ENCODE results near the gene NLRC5.
A peak's percentile ranks its signal among the peaks of the same experiment; 100 is the strongest.

NLRC5 gene

DNA sequence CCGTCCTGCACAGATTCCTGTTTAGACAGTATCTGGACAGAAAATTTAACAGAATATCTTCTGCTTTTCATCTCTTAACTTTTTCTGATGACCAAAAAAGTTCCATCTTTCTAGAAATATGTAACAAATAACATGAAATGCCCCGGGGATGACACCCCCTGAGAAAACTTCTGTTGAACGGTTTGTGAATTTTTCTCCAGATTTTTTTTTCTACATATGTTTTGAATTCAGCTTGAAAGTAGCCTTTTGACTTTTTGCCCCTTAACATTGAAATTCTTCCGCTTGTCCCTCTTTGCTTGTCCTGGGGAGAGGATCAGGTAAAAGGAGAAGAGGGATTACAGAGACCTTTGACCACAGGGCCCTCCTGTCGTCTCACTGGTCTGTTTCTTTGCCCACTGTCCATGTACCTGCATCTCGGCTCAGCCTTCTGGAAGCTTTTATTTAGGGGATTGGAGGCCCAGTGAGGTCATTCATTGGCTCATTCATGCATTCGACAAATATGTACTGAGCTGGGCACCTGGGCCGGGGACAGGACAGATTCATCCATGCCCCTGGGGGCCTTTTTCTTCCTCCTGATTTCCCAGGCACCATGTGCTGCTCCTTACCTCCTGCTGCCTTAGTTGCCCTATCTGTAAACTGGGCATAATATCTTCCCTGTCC, 83.4 kb downstream of the NLRC5 start:
- no peak overlapping the region for H3K4me3 ChIP-seq (ENCODE audit: low read depth, low read length)

DNA sequence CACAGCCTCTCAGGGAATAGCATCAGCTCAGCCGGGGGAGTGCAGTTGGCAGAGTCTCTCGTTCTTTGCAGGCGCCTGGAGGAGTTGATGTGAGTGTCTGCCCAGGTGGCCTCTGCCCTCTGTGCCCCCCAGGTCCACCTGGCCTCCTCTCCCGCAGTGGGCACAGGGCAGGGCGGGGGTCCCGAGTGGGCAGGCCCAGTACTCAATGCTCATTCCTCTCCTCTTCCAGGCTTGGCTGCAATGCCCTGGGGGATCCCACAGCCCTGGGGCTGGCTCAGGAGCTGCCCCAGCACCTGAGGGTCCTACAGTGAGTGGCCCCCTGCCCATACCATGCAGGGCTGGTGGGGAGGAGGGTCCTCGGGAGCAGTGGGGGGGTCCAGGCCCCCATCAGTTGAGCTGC, 88.4 kb downstream of the NLRC5 start:
- H3K4me3 ChIP-seq (ENCODE audit: low read depth, low read length): no peak overlapping the region
- TF ChIP-seq, protein P1, sequence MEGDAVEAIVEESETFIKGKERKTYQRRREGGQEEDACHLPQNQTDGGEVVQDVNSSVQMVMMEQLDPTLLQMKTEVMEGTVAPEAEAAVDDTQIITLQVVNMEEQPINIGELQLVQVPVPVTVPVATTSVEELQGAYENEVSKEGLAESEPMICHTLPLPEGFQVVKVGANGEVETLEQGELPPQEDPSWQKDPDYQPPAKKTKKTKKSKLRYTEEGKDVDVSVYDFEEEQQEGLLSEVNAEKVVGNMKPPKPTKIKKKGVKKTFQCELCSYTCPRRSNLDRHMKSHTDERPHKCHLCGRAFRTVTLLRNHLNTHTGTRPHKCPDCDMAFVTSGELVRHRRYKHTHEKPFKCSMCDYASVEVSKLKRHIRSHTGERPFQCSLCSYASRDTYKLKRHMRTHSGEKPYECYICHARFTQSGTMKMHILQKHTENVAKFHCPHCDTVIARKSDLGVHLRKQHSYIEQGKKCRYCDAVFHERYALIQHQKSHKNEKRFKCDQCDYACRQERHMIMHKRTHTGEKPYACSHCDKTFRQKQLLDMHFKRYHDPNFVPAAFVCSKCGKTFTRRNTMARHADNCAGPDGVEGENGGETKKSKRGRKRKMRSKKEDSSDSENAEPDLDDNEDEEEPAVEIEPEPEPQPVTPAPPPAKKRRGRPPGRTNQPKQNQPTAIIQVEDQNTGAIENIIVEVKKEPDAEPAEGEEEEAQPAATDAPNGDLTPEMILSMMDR (IDR thresholded peaks at IDR 0.05; ENCODE audit: control insufficient read depth, extremely low read depth, insufficient read depth): no peak

More for the DNA sequence above, 83.4 kb downstream of the NLRC5 start:
- no peak for DNase-seq (ENCODE audit: low read depth)
- TF ChIP-seq, protein P1 (IDR thresholded peaks at IDR 0.05; ENCODE audit: control insufficient read depth, extremely low read depth, insufficient read depth): no peak

DNA sequence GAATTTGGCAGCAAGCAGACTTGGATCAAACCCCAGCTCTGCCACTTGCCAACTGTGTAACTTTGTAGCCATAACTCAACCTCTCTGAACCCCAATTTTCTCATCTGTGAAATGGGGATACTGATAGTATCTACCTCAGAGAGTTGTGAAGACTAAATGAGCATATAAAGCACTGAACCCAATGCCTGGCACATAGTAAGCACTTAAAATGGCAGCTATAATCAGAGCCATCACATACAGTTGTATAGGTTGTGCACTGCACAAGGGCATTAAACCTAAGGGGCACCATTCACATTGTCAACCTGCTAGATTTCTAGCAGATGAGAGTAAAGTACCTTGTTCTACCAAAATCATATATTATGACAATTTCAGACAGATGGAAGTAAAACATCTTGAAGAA, 92.4 kb downstream of the NLRC5 start:
- no peak for DNase-seq (ENCODE audit: low read depth)
- TF ChIP-seq, protein P1 (IDR thresholded peaks at IDR 0.05; ENCODE audit: control insufficient read depth, extremely low read depth, insufficient read depth): no peak
- no peak overlapping the region for H3K4me3 ChIP-seq (ENCODE audit: low read depth, low read length)

More for the DNA sequence above, 88.4 kb downstream of the NLRC5 start:
- DNase-seq (ENCODE audit: low read depth): no peak

DNA sequence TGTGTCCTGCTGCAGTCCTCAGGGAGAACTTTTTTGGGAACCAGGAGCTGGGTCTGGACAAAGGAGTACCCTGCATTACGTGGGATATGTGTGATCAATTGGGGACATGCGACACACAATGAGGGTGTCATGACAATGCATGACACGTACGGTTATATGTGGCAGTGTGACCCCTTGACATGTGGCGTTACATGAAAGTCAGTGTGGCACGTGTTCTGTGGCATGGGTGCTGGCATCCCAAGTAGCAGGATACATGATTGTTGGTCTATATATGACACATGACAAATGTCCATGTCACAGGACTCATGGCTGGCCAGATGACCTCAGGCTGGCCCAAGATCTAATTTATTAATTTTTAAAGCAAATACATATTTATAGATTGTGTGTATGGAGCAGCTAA, 93.3 kb downstream of the NLRC5 start:
- TF ChIP-seq, protein P1 (IDR thresholded peaks at IDR 0.05; ENCODE audit: control insufficient read depth, extremely low read depth, insufficient read depth): no peak
- no peak overlapping the region for H3K4me3 ChIP-seq (ENCODE audit: low read depth, low read length)
- DNase-seq (ENCODE audit: low read depth): no peak

DNA sequence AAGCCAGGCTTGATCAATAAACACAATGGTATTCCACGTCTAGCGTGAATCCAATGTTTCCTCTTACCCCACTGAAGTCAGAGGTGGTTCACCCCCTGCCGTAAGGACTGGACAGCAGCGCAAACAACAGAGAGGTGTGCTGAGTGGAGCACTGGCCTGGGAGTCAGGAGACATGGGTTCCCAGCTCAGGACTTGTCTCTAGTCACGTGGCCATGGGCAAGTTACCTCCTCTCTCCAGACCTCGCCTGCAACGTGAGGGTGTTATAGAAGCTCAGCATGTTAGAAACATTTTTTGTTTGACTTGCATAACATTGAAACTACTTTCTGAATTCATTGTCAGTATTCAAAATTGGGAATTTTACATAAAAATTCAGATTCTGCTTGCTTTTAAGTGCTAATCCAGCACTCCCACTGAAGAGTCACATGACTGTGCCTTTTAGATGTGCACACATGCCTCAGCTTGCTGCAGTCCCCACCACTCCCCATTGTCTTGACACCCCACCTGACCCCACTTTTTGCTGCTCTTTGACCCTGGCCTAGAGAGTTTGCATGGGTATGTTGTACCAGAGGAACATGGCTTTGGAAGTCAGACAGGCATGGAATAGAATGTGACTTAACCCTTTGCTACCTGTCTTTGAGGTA, 94.2 kb downstream of the NLRC5 start:
- no peak overlapping the region for H3K4me3 ChIP-seq (ENCODE audit: low read depth, low read length)
- DNase-seq (ENCODE audit: low read depth): no peak
- TF ChIP-seq, protein P1 (IDR thresholded peaks at IDR 0.05; ENCODE audit: control insufficient read depth, extremely low read depth, insufficient read depth): no peak

DNA sequence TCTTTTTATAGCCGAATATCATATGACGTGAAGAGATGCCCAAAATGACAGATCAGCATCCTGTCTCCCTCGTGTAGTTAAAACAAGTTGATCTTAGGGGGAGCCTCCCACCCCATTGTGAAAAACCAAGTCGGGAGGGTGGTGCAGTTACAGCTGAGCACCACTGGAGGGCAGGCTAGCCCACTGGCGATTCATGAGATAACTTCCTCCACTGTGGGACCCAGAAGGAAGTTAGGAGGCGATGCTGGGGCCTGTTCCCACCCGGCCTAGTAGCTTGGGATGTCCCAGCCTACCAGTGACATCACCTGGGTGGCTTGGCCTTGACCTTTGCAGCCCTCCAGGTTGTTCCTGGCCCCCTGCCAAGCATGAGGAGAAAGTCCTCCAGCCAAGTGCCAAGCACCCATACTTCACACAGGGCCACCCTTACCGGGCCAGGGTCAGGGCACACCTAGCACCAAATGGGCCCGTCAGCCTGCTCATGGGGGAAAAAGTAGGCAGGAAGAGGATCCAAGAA, 95.0 kb downstream of the NLRC5 start:
- no peak overlapping the region for H3K4me3 ChIP-seq (ENCODE audit: low read depth, low read length)
- TF ChIP-seq, protein P1 (IDR thresholded peaks at IDR 0.05; ENCODE audit: control insufficient read depth, extremely low read depth, insufficient read depth): peak; percentile 95
- DNase-seq (ENCODE audit: low read depth): peak; percentile 4
